HG02610 (cell line): ENCODE results near the gene ROBO3.

Source experiments
- ATAC-seq: cut with Tn5 transposase; IDR thresholded peaks from one replicate; pipeline ENCODE4 v1.9.1; 2021; ENCODE audit warnings: mild to moderate bottlenecking, moderate library complexity; ENCODE audit not compliant: unreplicated experiment

The ROBO3 gene

DNA sequence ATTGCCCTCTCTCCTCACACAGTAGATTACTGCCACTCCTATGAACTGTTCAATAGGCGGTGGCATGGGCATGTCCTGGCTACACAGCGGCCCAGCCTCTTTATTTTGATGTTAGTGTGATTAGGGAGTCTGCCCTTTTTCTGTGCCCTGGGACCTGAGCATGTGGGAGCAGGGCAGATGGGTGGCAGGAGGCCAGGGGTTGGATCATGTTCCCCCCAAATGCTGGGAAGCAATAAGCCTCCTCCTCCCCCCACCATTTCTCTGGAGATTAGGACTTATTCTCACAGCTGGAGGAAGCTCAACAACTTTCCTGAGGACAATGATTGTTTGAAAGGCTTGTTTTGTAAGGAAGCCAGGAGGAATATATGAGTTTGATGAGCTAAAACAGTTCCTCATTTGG, 54.7 kb downstream of the ROBO3 start:
- ATAC-seq, result no peak

DNA sequence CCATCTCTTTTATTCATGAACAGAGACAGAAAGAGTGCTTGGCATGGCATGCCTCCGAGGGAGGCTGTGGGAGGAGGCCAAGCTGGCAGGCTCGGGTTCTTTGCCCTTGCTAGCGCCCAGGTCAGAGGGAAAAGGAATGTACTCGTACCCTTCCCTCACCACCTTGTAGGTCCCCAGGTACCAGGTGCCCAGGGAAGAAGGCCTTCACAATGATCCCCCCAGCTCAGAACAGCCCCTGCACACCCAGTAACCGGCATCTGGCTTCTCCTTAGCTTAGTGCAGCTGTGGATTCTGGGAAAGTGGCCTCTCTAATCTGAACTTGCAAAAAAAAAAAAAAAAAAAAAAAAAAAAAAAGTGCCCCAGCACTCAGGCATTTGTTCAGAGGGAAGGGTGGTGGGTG, 55.1 kb downstream of the ROBO3 start:
- no peak for ATAC-seq

DNA sequence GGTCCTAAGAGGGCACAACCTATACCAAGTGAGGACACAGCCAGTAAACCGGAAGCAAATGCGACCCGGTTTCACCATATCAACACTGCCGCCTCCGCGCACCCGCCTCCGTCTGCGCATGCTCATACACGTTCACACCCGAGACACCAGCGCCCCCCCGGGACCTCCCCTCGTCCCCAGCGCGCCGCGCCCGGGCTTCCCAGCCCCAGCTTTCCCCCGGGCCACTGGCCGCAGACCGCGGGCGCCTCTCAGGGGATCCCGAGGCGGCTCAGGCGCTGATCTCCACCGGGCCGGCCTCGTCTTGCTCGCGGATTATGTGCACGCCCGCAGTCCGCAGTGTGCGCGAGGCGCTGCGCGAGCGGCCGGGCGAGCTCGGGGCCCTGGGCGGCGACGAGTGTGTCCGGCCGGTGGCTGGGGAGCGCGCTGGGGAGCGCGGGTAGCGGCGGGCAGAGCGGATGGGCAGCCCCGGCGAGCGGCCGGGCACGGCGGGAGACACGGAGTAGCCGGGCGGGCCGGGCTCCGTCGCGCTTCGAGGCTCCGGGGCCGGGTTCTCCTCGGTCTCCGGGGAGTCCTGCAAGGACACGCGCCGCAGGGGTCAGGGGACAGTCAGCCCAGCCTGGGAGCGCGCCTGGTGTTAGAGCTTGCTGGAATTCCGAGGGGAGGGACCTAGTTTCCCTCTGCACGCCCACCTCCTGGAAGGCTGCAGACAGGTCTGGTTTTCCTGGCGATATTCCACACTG, 55.8 kb downstream of the ROBO3 start:
- ATAC-seq, result no peak

DNA sequence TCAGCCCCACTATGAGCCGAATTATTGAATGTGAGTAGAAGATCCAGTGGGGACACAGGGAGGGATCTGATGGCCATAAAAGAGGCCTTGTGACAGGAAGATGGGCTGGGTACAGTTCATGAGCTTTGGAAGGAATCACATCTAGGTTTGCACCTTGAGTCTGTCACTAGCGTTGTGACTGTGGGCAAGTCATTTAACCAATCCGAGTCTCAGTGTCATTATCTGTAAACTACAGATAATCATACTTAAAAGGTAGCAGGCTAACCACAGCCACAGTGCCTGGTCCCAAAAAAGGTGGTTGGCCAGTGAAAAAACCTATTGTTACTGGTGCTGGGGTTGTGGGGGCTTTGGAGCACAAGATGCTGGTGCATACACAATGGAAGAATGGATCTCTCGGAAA, 57.6 kb downstream of the ROBO3 start:
- ATAC-seq, result no peak

DNA sequence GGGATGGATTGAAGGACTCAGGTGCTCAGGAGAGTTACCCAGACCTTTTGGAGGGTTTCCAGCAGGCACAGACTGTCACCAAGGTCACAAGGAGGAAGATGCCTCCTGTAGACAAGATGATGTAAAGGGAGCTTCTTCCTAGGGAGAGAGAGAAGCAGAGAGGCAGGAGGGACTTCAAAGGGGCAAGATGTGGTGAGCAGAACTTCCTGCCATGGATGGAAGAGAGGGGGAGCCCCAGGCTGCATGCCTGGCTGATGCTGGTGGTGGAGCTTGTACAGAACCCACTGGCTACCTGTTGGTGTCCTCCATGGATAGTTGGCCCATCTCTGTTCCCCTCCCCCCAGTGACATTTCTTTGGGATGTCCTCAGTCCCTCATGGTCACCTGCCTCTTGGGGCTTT, 58.1 kb downstream of the ROBO3 start:
- ATAC-seq, result no peak

DNA sequence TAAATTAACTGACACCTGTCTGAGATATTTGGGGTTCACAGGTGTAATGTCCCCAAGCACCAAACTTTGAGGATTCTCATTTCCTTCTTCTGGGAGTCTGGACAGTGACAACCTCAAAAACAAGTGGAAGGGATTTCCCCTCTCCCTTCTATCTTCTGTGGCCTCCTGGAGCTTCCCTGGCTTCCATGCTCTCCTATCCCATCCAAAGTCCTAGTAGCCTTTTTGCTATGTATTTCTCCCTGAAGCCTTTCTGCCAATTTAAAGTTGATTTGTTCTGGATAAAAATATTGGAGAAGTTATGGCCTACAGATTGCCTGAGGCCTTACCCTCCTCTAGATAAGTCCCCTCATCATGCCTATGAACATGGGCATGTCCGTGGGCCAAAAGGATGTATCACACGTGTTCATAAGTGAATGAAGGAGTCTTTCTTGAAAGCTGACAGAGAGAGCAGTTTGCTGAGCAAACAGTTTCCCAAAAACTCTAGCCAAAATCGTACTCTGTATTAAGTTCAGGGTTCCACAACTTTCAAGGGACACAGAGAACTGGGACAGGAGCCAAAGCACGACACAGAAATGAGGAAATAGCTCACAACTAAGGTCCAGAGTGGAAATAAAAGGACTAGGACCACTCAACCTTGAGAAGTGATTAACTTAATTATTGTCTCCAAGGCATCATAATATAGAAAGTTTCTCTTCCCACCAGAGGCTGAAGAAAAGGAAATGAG, 63.9 kb downstream of the ROBO3 start:
- ATAC-seq, result no peak

DNA sequence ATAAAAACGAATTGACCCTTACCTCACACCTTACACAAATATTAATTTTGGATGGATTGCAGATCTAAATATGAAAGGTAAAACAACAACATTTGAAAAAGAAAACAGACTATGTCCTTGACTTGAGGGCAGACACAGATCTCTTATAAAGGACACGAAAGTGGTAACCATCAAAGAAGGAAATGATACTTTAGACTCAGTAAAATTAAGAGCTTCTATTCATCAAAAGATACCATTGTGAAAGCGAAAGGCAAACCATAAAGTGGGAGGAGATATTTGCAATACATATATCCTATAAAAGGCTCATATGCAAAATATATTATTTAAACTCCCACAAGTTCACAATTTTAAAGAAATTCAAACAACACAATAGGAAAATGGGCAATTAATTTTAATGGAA, 65.6 kb downstream of the ROBO3 start:
- ATAC-seq, result no peak
